K562 (cell line): Measurements from ENCODE around the gene PSRC1. TPM values are rescaled to one million over a fixed set of nuclear protein-coding genes. Genes with fewer than 3 reads are reported as not detected.
A peak's percentile ranks its signal among the peaks of the same experiment; 100 is the strongest.

ENCODE experiments used
- BRD9 ChIP-seq: fragments of 450-650 bp; IDR thresholded peaks from 2 replicates; pipeline ENCODE4 v1.6.1; 2018; ENCODE audit warnings: low read depth; ENCODE audit not compliant: partially characterized antibody
- CHD7 ChIP-seq: fragments of 200-600 bp; sonication (generic); IDR thresholded peaks from one replicate; pipeline ENCODE4 v1.6.1; 2012; ENCODE audit warnings: mild to moderate bottlenecking, low read depth, low read length, inconsistent platforms
- ETS2 ChIP-seq: IDR thresholded peaks from 2 replicates; pipeline ENCODE4 v1.6.1; 2016; ENCODE audit warnings: borderline replicate concordance, missing genetic modification characterization, mild to moderate bottlenecking, moderate library complexity, missing compliant biosample characterization; ENCODE audit not compliant: poor library complexity, severe bottlenecking
- FOSL1 ChIP-seq: fragments of 200-800 bp; sonication (Bioruptor generic); conservative IDR thresholded peaks from 2 replicates; pipeline ENCODE4 v1.6.1; 2016; ENCODE audit warnings: missing genetic modification characterization, missing compliant biosample characterization
- MAZ ChIP-seq, 2 experiments: fragments of 450-650 bp in 1 of 2; sonication (generic) in 1 of 2; formaldehyde crosslinking; IDR thresholded peaks in 1 of 2; conservative IDR thresholded peaks in 1 of 2; 2 replicates each; pipeline versions ENCODE4 v1.4.0 to v1.5.0; 2020; ENCODE audit warnings: mild to moderate bottlenecking in 1 of 2, missing genetic modification reagents in 1 of 2
- POU5F1 ChIP-seq: fragments of 150-350 bp; IDR thresholded peaks from 2 replicates; pipeline ENCODE4 v1.6.1; 2014; ENCODE audit warnings: borderline replicate concordance, low read length, low read depth, mild to moderate bottlenecking; ENCODE audit not compliant: partially characterized antibody
- RB1 ChIP-seq: fragments of 450-650 bp; IDR thresholded peaks from 2 replicates; pipeline ENCODE4 v1.6.1; 2017; ENCODE audit warnings: low read depth, mild to moderate bottlenecking
- SRF ChIP-seq, 2 experiments: fragments of 250-450, 450-650 bp in 1 of 2; sonication (Bioruptor Pico) in 1 of 2; sonication (generic) in 1 of 2; formaldehyde crosslinking; IDR thresholded peaks; 2 replicates each; pipeline versions ENCODE4 v1.5.0 to v1.5.1; 2020 to 2022; ENCODE audit warnings: mild to moderate bottlenecking in 1 of 2, missing genetic modification reagents in 1 of 2
- TAL1 ChIP-seq: fragments of 450-650 bp; IDR thresholded peaks from 2 replicates; pipeline ENCODE4 v1.6.1; 2016; ENCODE audit warnings: mild to moderate bottlenecking
- ZHX1 ChIP-seq: fragments of 150-350 bp; conservative IDR thresholded peaks from 2 replicates; pipeline ENCODE4 v1.6.1; 2014; ENCODE audit warnings: low read length
- ZNF347 ChIP-seq: fragments of 450-650 bp; formaldehyde crosslinking; IDR thresholded peaks from 2 replicates; pipeline ENCODE4 v1.4.0; 2020; ENCODE audit warnings: low read depth, mild to moderate bottlenecking, moderate library complexity
- ZNF699 ChIP-seq: fragments of 250-450 bp; sonication (Bioruptor Pico); IDR thresholded peaks from 2 replicates; pipeline ENCODE4 v1.8.0; 2021; ENCODE audit warnings: mild to moderate bottlenecking, moderate library complexity; ENCODE audit not compliant: insufficient replicate concordance
- ZSCAN29 ChIP-seq: fragments of 450-650 bp; IDR thresholded peaks from 2 replicates; pipeline ENCODE4 v1.6.1; 2017
- polyA plus RNA-seq, 8 experiments: library from polyadenylated mRNA; depleted of rRNA in 4 of 8; stranded (reverse) in 5 of 8; unstranded in 3 of 8; fragments of >200 nt; fragmentation: Nextera tagmentation in 2 of 8; fragmentation: Illumina TruSeq in 1 of 8; extraction: Ambion mirVana in 2 of 8; extraction: Trizol in 1 of 8; gene quantifications; 2 replicates each; pipeline versions ENCODE4 v1.2.1 to v1.2.3, GENCODE V29; 2011 to 2014; ENCODE audit warnings: inconsistent platforms in 1 of 8, missing spikeins in 1 of 8
- total RNA-seq, 7 experiments: library from RNA; depleted of rRNA in 6 of 7; stranded (reverse); fragments of >200 nt in 6 of 7; fragmentation: Illumina TruSeq in 2 of 7; extraction: Trizol in 2 of 7; gene quantifications; 2 replicates each; pipeline versions ENCODE4 v1.2.1 to v1.2.3, GENCODE V29; 2011 to 2021; ENCODE audit warnings: low replicate concordance in 1 of 7

The PSRC1 gene
- total and polyA plus RNA-seq, 9 of the 15 experiments (the other 6 are each of a cell fraction or from before 2014, with no cell fraction given): 6.5 to 65.2 (median 39.3) TPM

- TF ChIP-seq MAZ (CRISPR knock-in tag; conservative IDR thresholded peaks at IDR 0.05 in 1 of 2, IDR thresholded peaks at IDR 0.05 in 1 of 2): peak in 1 of 2 experiments; percentile 63; a peak in 1 of 4 replicates
- TF ChIP-seq BRD9: no peak
- peak; percentile 88 for TF ChIP-seq RB1
- TF ChIP-seq ZHX1: no peak
- TF ChIP-seq FOSL1 (tag): peak; percentile 42
- TF ChIP-seq SRF (CRISPR knock-in tag; IDR thresholded peaks at IDR 0.05): no peak
- TF ChIP-seq ZNF699: no peak
- no peak for TF ChIP-seq POU5F1
- TF ChIP-seq TAL1: no peak
- no peak for TF ChIP-seq ZSCAN29
- no peak for TF ChIP-seq CHD7
- TF ChIP-seq ETS2 (tag): no peak
- TF ChIP-seq ZNF347 (CRISPR knock-in tag): no peak
Measured at GRCh38 chr1:109248797-109249629, 33.9 kb downstream of the PSRC1 start, which contains the start of gene CELSR2 (continued).
